IPS-18a (cell line): ENCODE results near the gene FAAP100.

ENCODE experiments used
- H3K27ac ChIP-seq: one replicate; pipeline ENCODE4 v1.5.1; 2013; ENCODE audit warnings: low read length
- H3K27me3 ChIP-seq: one replicate; pipeline ENCODE4 v1.6.1; 2013; ENCODE audit warnings: mild to moderate bottlenecking, low read length; ENCODE audit not compliant: control insufficient read depth, insufficient read depth
- H3K36me3 ChIP-seq: one replicate; pipeline ENCODE4 v1.6.1; 2013; ENCODE audit warnings: low read depth, low read length; ENCODE audit not compliant: control insufficient read depth
- H3K4me1 ChIP-seq: one replicate; pipeline ENCODE4 v1.6.1; 2013; ENCODE audit warnings: low read depth, low read length; ENCODE audit not compliant: control insufficient read depth
- H3K4me3 ChIP-seq: one replicate; pipeline ENCODE4 v1.5.1; 2013; ENCODE audit warnings: low read length
- H3K9ac ChIP-seq: one replicate; pipeline ENCODE4 v1.6.1; 2013; ENCODE audit warnings: mild to moderate bottlenecking, low read length, moderate library complexity
- H3K9me3 ChIP-seq: one replicate; pipeline ENCODE4 v1.6.1; 2013; ENCODE audit warnings: low read depth, low read length; ENCODE audit not compliant: control insufficient read depth

The FAAP100 gene

DNA sequence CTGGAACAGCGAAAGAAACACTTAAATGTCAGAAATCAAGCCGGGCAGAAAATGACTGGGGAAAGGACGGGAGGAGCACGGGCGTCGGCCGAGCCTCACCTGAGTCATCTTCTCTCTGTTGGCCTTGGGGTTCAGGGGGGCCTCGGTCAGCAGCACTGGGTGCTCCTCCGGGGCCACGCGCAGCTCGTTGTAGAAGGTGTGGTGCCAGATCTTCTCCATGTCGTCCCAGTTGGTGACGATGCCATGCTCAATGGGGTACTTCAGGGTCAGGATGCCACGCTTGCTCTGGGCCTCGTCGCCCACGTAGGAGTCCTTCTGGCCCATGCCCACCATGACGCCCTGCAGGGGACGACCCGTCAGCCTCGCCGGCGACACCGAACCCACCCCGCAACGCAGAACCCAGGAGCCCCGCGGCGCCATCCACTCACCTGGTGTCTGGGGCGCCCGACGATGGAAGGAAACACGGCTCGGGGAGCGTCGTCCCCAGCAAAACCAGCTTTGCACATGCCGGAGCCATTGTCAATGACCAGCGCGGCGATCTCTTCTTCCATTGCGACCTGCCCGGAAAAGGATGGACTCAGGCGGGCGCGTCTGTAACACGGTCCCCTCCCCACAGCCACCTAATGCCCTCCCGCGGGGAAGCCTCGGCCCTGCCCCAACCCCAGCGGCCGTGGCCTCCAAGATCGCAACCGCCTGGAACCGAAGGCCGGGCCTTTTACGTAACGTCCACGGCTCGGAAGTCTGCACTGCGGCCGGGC, 40.2 kb downstream of the FAAP100 start:
- Histone ChIP-seq H3K36me3 (peaks cover 29% of the 10 kb centered on the region), H3K27me3 (no peaks in the 10 kb centered on the region), H3K9ac (peak overlapping the region; percentile 94), H3K4me3 (peak overlapping the region; percentile 95), H3K9me3 (no peaks in the 10 kb centered on the region), H3K4me1 (no peaks in the 10 kb centered on the region), H3K27ac (peak overlapping the region; percentile 63)

DNA sequence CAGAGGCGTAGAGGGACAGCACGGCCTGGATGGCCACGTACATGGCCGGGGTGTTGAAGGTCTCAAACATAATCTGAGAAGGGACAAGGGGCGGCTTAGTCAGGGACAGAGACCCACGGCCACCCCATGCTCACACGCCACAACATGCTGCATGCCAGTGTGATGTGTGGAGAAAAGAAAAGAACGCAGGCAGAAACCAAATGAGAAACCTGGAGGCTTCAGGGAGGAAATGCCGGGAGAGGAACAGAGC, 40.7 kb downstream of the FAAP100 start:
- no peaks in the 10 kb centered on the region for H3K27me3 ChIP-seq
- peaks cover 29% of the 10 kb centered on the region for H3K36me3 ChIP-seq
- H3K4me3 ChIP-seq: peak overlapping the region; percentile 95
- H3K9me3 ChIP-seq: no peaks in the 10 kb centered on the region
- no peaks in the 10 kb centered on the region for H3K4me1 ChIP-seq
- H3K27ac ChIP-seq: no peak overlapping the region
- peak overlapping the region; percentile 94 for H3K9ac ChIP-seq

- Histone ChIP-seq H3K27ac (no peak overlapping the region), H3K4me1 (no peaks in the 10 kb centered on the region)
These were observed 41.2 kb downstream of the FAAP100 start for GRCh38 chr17:81510785-81511553.

DNA sequence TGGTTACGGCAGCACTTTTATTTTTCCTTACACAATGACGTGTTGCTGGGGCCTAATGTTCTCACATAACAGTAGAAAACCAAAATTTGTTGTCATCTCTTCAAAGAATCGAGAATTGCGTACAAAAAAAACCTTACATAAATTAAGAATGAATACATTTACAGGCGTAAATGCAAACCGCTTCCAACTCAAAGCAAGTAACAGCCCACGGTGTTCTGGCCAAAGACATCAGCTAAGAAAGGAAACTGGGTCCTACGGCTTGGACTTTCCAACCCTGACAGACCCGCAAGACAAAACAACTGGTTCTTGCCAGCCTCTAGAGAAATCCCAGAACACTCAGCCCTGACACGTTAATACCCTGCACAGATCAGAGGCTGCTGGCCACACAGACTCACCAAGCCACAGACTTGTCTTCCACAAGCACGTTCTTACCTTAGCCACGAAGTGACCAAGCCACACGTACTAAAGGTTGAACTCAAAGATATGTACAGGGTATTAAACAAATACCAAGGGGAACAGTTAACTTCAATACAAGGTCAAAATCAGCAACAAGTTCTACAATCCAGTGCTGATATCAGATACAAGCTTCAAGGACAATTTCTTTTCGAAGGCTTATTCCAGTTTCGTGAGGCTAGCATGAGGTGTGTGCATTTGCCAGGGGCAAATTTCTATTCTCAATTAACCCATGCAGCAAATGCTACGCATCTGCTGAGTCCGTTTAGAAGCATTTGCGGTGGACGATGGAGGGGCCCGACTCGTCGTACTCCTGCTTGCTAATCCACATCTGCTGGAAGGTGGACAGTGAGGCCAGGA, 42.0 kb downstream of the FAAP100 start:
- H3K4me3 ChIP-seq: peak overlapping the region; percentile 95
- peak overlapping the region; percentile 94 for H3K9ac ChIP-seq
- H3K4me1 ChIP-seq: no peaks in the 10 kb centered on the region
- H3K27ac ChIP-seq: no peak overlapping the region
- no peaks in the 10 kb centered on the region for H3K27me3 ChIP-seq
- peaks cover 29% of the 10 kb centered on the region for H3K36me3 ChIP-seq
- H3K9me3 ChIP-seq: no peaks in the 10 kb centered on the region

More at GRCh38 chr17:81510785-81511553, 41.2 kb downstream of the FAAP100 start:
- H3K27me3 ChIP-seq: no peaks in the 10 kb centered on the region
- peak overlapping the region; percentile 95 for H3K4me3 ChIP-seq
- H3K9me3 ChIP-seq: no peaks in the 10 kb centered on the region
- H3K36me3 ChIP-seq: peaks cover 29% of the 10 kb centered on the region
- peak overlapping the region; percentile 94 for H3K9ac ChIP-seq

DNA sequence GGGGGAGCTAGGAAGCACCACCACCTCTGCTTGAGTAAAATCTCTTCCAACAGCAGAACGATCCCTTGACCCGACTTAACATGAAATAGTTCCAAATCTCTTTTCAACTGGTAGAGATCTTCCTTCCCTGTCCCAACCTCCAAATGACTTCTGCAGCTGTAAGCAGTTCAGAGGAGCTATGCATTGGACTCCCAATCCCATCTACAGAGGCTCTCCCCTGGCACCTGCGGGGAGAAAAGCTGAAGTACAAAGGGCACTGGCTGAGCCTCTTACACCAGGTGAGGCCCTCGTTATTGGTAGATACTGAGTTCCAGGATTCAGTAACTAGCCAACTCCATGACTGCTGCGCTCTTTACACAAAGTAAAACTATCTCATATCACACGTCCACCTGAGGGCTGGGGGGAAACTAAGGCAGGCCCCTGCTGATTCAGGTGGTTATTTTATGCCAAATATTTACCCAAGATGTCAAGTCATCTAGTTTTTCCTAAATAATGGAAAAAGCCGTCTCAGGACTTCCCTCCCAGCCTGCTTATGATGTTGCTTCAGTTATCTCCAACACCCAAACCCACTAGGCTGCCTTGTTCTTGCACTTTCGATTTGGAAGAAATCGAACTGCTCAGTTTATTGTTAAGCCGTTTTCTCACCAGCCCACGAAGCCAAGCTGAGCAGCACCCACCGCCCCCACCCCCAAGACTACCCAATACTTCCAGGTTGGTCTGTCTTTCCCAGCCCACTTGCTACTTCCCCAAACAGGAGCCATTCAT, 42.8 kb downstream of the FAAP100 start:
- Histone ChIP-seq H3K27me3 (no peaks in the 10 kb centered on the region), H3K36me3 (peaks cover 29% of the 10 kb centered on the region), H3K4me3 (peak overlapping the region; percentile 95), H3K9ac (peak overlapping the region; percentile 94), H3K27ac (no peak overlapping the region), H3K4me1 (no peaks in the 10 kb centered on the region), H3K9me3 (no peaks in the 10 kb centered on the region)

DNA sequence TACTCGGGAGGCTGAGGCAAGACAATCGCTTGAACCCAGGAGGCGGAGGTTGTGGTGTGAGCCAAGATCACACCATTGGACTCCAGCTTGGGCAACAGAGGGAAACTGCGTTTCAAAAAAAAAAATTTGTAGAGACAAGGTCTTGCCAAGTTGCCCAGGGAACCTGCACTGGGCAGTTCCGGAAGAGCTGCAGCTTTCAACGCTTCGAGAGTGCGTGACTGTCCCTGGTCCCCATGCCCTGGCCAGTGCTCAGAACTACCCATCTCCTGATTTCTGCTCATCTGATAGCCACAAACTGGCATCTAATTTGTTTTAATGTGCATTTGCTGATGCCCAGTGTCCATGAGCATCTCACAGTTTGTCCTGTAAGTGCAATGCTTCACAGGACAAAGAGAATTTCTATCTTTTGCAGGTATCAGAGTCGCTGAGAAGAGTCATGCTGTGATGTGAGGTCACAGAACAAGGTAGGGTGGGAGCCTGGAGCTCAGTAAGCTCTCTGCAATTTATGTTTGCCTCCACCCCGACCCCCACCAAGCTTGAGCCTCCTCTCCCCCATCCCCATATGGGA, 43.4 kb downstream of the FAAP100 start:
- Histone ChIP-seq H3K4me3 (peak overlapping the region; percentile 95), H3K27me3 (no peaks in the 10 kb centered on the region), H3K9ac (no peak overlapping the region), H3K36me3 (peaks cover 29% of the 10 kb centered on the region), H3K4me1 (no peaks in the 10 kb centered on the region), H3K27ac (no peak overlapping the region), H3K9me3 (no peaks in the 10 kb centered on the region)

DNA sequence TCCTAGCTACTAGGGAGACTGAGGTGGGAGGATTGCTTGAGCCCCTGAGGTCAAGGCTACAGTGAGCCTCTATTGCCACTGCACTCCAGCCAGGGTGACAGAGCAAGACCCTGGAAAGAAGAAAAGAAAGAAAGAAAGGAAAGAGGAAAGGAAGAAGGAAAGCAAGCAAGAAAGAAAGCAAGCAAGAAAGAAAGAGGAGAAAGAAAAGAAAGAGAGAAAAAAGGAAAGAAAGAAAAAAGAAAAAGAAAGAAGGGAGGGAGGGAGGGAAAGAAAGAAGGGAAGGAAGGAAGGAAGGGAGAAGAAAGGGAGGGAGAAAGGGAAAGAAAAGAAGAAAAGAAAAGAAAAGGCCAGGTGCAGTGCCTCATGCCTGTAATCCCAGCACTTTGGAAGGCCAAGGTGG, 48.5 kb downstream of the FAAP100 start:
- Histone ChIP-seq H3K36me3 (no peaks in the 10 kb centered on the region), H3K9me3 (no peaks in the 10 kb centered on the region), H3K27me3 (no peaks in the 10 kb centered on the region), H3K4me3 (no peak overlapping the region), H3K4me1 (no peaks in the 10 kb centered on the region), H3K27ac (no peak overlapping the region), H3K9ac (no peak overlapping the region)

- no peak overlapping the region for H3K9ac ChIP-seq
- H3K27ac ChIP-seq: no peak overlapping the region
- H3K4me3 ChIP-seq: no peak overlapping the region
- no peaks in the 10 kb centered on the region for H3K27me3 ChIP-seq
- H3K36me3 ChIP-seq: no peaks in the 10 kb centered on the region
- H3K9me3 ChIP-seq: no peaks in the 10 kb centered on the region
- no peaks in the 10 kb centered on the region for H3K4me1 ChIP-seq
These were observed 49.6 kb downstream of the FAAP100 start for GRCh38 chr17:81502471-81503017.

DNA sequence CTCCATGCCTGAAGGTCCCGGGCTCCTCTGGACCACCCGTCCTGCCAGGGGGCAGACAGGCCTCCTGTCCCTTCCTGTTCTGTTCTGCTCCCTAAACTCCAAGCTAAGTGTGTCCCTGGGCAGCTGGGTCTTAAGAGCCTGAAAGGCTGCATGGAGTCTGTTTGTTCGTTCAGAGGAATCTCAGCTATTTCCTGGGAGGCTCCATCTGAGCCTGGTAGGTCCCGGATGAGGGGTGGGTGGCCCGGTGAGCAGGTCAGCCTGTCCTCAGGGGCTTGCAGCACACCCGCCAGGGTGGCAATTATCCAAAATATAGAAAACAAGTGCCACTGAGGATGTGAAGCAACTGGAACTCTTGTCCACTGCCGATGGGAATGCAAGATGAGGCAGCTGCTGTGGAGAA, 52.1 kb downstream of the FAAP100 start:
- no peaks in the 10 kb centered on the region for H3K36me3 ChIP-seq
- no peaks in the 10 kb centered on the region for H3K4me1 ChIP-seq
- H3K27ac ChIP-seq: no peak overlapping the region
- H3K9ac ChIP-seq: no peak overlapping the region
- no peaks in the 10 kb centered on the region for H3K9me3 ChIP-seq
- H3K27me3 ChIP-seq: no peaks in the 10 kb centered on the region
- H3K4me3 ChIP-seq: no peak overlapping the region

GRCh38 chr17:81499601-81499970, 52.6 kb downstream of the FAAP100 start:
- H3K4me1 ChIP-seq: no peaks in the 10 kb centered on the region
- H3K27me3 ChIP-seq: no peaks in the 10 kb centered on the region
- no peaks in the 10 kb centered on the region for H3K36me3 ChIP-seq
- no peak overlapping the region for H3K4me3 ChIP-seq
- no peak overlapping the region for H3K27ac ChIP-seq
- no peak overlapping the region for H3K9ac ChIP-seq
- no peaks in the 10 kb centered on the region for H3K9me3 ChIP-seq
